ENCODE results near the gene OSBPL6. TPM values are rescaled to one million over a fixed set of nuclear protein-coding genes. Genes with fewer than 3 reads are reported as not detected.

Gene OSBPL6
- total and polyA plus RNA-seq, 10 of the 15 experiments (the other 5 are each of a cell fraction or from before 2014, with no cell fraction given), result 0.01 to 0.08 (median 0.03) TPM; not detected in 5

DNA sequence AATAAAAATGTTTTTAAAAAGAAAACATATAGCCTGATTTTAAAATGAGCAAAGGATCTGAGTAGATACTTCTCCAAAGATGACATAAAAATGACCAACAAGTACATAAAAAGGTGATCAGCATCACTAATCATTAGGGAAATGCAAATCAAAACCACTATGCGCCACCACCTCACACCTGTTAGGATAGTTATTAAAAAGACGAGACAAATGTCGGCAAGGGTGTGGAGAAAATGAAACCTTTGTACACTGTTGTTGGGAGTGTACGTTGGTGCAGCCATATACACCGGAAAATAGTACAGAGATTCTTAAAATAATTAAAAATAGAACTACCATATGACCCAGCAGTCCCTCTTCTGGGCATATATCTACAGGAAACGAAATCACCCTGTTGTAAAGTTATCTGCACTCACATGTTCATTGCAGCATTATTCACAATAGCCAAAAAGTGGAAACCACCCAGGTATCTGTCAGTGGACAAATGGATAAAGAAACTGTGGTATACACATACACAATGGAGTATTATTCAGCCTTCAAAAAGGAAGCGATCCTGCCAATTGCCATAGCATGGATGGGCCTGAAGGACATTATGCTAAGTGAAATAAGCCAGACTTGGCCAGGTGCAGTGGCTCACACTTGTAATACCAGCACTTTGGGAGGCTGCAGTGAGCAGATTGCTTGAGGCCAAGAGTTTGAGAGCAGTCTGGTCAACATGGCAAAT lies 165.0 kb downstream of the OSBPL6 start:
- Histone ChIP-seq H3K4me3 (no peak overlapping the region), H3K27me3 (replicated peaks in 1 of 2; ENCODE audit: control insufficient read depth in 2 of 2, insufficient read depth in 2 of 2, low read length in 1 of 2) (no peaks in the 10 kb centered on the region), H3K79me2 (ENCODE audit: control insufficient read depth, insufficient read depth, low read length) (no peaks in the 10 kb centered on the region), H3K9me3 (replicated peaks; ENCODE audit: control insufficient read depth, insufficient read depth, low read length) (no peaks in the 10 kb centered on the region; the same call in 2 of the 3 replicates), H3K4me1 (ENCODE audit: control insufficient read depth, insufficient read depth, low read length) (no peaks in the 10 kb centered on the region), H3K36me3 (ENCODE audit: control insufficient read depth in 2 of 2, insufficient read depth in 2 of 2, low read length in 1 of 2) (no peaks in the 10 kb centered on the region), H3K4me2 (ENCODE audit: control insufficient read depth, insufficient read depth) (no peak overlapping the region), H3K9ac (ENCODE audit: control insufficient read depth, insufficient read depth, low read length) (no peak overlapping the region), H3K27ac (ENCODE audit: control insufficient read depth, insufficient read depth) (no peak overlapping the region), H4K20me1 (ENCODE audit: control insufficient read depth, insufficient read depth) (no peaks in the 10 kb centered on the region), H2AFZ (ENCODE audit: control insufficient read depth, low read depth, low read length) (no peak overlapping the region)
- in situ Hi-C loops (cut with MboI), result no loop called here
- intact Hi-C loops (cut with micrococcal nuclease; ENCODE audit: unreplicated experiment), result no loop called here
- ChIA-PET RAD21 (ENCODE audit: unreplicated experiment) (no interaction called here), POLR2A (no interaction called here), SMC1A (ENCODE audit: uncharacterized antibody, unreplicated experiment) (interaction anchor here (0.7 kb wide), 1 partner anchor 151 kb away, joined by 4 read pairs; no protein-coding TSS in a partner anchor), CTCF (no interaction called here)
- no peak for DNase-seq (ENCODE audit: low read depth, low spot score)
- no TSS peak for BruUV-seq (replicated peaks)
- WGBS (ENCODE audit: insufficient coverage, insufficient replicate concordance, low lambda C conversion rate, missing lambda C conversion rate), result 16% methylated on average over 7 of the region's 7 CpGs
- no peak for FAIRE-seq
- TF ChIP-seq EZH2 (IDR thresholded peaks at IDR 0.05; ENCODE audit: borderline replicate concordance, control insufficient read depth, low read depth, low read length) (no peak), HDAC6 (IDR thresholded peaks at IDR 0.05; ENCODE audit: unreplicated experiment) (no peak), MXI1 (IDR thresholded peaks at IDR 0.05; ENCODE audit: low read depth, low read length) (no peak), ZNF274 (IDR thresholded peaks at IDR 0.05; ENCODE audit: insufficient read depth, insufficient read length) (no peak), IKZF2 (IDR thresholded peaks at IDR 0.05) (no peak), BCLAF1 (IDR thresholded peaks at IDR 0.05) (no peak), RELA (IDR thresholded peaks at IDR 0.05; ENCODE audit: borderline replicate concordance, partially characterized antibody) (no peak), GABPA (IDR thresholded peaks at IDR 0.05; ENCODE audit: low read depth) (no peak), PRDM15 (CRISPR knock-in tag; IDR thresholded peaks at IDR 0.05) (no peak), SMARCA5 (IDR thresholded peaks at IDR 0.05) (no peak), IRF4 (IDR thresholded peaks at IDR 0.05; ENCODE audit: low read depth, low read length) (no peak)
- TF ChIP-seq, protein P1, sequence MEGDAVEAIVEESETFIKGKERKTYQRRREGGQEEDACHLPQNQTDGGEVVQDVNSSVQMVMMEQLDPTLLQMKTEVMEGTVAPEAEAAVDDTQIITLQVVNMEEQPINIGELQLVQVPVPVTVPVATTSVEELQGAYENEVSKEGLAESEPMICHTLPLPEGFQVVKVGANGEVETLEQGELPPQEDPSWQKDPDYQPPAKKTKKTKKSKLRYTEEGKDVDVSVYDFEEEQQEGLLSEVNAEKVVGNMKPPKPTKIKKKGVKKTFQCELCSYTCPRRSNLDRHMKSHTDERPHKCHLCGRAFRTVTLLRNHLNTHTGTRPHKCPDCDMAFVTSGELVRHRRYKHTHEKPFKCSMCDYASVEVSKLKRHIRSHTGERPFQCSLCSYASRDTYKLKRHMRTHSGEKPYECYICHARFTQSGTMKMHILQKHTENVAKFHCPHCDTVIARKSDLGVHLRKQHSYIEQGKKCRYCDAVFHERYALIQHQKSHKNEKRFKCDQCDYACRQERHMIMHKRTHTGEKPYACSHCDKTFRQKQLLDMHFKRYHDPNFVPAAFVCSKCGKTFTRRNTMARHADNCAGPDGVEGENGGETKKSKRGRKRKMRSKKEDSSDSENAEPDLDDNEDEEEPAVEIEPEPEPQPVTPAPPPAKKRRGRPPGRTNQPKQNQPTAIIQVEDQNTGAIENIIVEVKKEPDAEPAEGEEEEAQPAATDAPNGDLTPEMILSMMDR (IDR thresholded peaks at IDR 0.05 in 2 of 3, conservative IDR thresholded peaks at IDR 0.05 in 1 of 3; ENCODE audit: control insufficient read depth in 2 of 3, extremely low read depth in 1 of 3, insufficient read depth in 1 of 3, low read depth in 3 of 3, low read length in 3 of 3), result no peak
- no peak for ATAC-seq
